Keratinocyte (primary cell): ENCODE data around the gene TERT.

Experiments used
- CTCF ChIP-seq, 3 experiments: IDR thresholded peaks in 1 of 3; conservative IDR thresholded peaks in 1 of 3; optimal IDR thresholded peaks in 1 of 3; 2 replicates in 2 of 3; 3 replicates in 1 of 3; pipeline versions ENCODE3 to v1.5.1; 2011; ENCODE audit warnings: low read length in 3 of 3, mild to moderate bottlenecking in 3 of 3, moderate library complexity in 2 of 3, control low read depth in 1 of 3, inconsistent platforms in 1 of 3; ENCODE audit not compliant: insufficient read depth in 2 of 3; ENCODE audit errors: extremely low read depth in 1 of 3
- EZH2 ChIP-seq: IDR thresholded peaks from one replicate; pipeline ENCODE4 v1.6.1; 2012; ENCODE audit warnings: inconsistent platforms, mild to moderate bottlenecking, low read length, moderate library complexity

DNA sequence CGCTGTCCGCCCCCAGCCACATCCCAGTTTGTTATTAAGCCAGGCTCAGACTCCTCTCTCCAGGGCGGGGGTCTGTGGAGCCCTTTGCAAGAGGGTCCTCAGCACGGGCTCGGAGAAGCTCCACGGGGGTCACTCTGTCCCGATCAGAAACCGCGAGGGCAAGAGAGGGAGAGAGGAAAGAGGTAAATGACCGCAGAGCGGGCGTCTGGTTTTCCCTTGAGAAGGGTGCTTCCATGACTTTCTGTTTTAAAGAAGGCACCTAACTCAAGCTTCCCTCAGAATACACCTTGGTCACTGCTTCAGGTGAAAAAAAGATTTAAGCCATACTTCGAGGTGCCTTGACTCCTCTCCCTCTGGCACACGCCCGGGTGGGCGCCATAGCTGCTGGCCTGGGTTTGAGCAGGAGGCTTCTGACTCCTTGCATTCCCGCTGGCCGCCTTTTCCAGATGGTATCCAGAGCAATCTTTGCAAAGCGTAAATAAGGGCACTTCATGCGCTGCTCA is 5.8 kb upstream of the TERT start:
- TF ChIP-seq CTCF (optimal IDR thresholded peaks at IDR 0.05 in 1 of 3, IDR thresholded peaks at IDR 0.05 in 1 of 3, conservative IDR thresholded peaks at IDR 0.05 in 1 of 3; ENCODE audit: extremely low read depth in 1 of 3, insufficient read depth in 2 of 3, low read length in 3 of 3): no peak
- no peak for TF ChIP-seq EZH2
